LNCaP clone FGC (cell line): ENCODE results near the gene INPP5A.
"Not testable (repeated sequence)": the region's sequence is repeated elsewhere in the genome, so short reads cannot be mapped to it uniquely, and the experiment has no call there.

Experiments used
- DNase-seq: peaks from one replicate; pipeline ENCODE4 v3.0.0-alpha.2; 2011; ENCODE audit warnings: low read depth
- H3K4me3 ChIP-seq: 2 replicates; pipeline ENCODE4 v1.5.1; 2011; ENCODE audit warnings: mild to moderate bottlenecking, low read depth, low read length, control low read depth
- CTCF ChIP-seq: IDR thresholded peaks from 2 replicates; pipeline ENCODE4 v1.5.1; 2012; ENCODE audit warnings: mild to moderate bottlenecking; ENCODE audit not compliant: control insufficient read depth, insufficient read depth; ENCODE audit errors: extremely low read depth

Gene INPP5A

GRCh38 chr10:132499367-132499685 is 38.3 kb upstream of the INPP5A start:
- no peak for TF ChIP-seq CTCF
- DNase-seq: no peak
- H3K4me3 ChIP-seq: no peak overlapping the region

- DNase-seq: no peak
- H3K4me3 ChIP-seq: no peak overlapping the region
- no peak for TF ChIP-seq CTCF
Observed at GRCh38 chr10:132500781-132501415, 36.7 kb upstream of the INPP5A start.

- no peak for DNase-seq
- no peak overlapping the region for H3K4me3 ChIP-seq
- no peak for TF ChIP-seq CTCF
Observed at GRCh38 chr10:132502544-132503300, 34.9 kb upstream of the INPP5A start.

- H3K4me3 ChIP-seq: no peak overlapping the region
- no peak for TF ChIP-seq CTCF
- DNase-seq: no peak
Observed at GRCh38 chr10:132503581-132504421, 33.8 kb upstream of the INPP5A start.

GRCh38 chr10:132504501-132505272 is 32.9 kb upstream of the INPP5A start:
- H3K4me3 ChIP-seq: no peak overlapping the region
- no peak for TF ChIP-seq CTCF
- DNase-seq: no peak

- H3K4me3 ChIP-seq, DNase-seq: not testable (repeated sequence)
Observed at GRCh38 chr10:132505546-132505945, 32.0 kb upstream of the INPP5A start.
